Stimulated activated CD8-positive, alpha-beta memory T cell treated with anti-CD3 and anti-CD28 coated beads, Interleukin-12 subunit alpha, Interleukin-12 subunit beta, amount 100 ng/mL, for 24 hours (primary cell): ENCODE data around the gene ZNF526.

Experiments used
- DNase-seq: peaks from one replicate; pipeline ENCODE4 v3.0.0-alpha.2; 2020; ENCODE audit errors: extremely low read depth

Gene ZNF526, protein sequence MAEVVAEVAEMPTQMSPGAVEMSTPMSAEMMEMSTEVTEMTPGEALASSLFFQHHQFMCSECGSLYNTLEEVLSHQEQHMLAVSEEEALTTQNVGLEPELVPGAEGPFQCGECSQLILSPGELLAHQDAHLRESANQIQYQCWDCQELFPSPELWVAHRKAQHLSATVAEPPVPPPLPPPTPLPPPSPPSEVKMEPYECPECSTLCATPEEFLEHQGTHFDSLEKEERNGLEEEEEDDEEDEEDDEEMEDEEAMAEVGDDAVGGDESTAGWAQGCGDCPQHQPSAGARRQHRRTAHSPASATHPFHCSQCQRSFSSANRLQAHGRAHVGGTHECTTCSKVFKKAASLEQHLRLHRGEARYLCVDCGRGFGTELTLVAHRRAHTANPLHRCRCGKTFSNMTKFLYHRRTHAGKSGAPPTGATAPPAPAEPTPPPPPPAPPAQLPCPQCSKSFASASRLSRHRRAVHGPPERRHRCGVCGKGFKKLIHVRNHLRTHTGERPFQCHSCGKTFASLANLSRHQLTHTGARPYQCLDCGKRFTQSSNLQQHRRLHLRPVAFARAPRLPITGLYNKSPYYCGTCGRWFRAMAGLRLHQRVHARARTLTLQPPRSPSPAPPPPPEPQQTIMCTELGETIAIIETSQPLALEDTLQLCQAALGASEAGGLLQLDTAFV

DNA sequence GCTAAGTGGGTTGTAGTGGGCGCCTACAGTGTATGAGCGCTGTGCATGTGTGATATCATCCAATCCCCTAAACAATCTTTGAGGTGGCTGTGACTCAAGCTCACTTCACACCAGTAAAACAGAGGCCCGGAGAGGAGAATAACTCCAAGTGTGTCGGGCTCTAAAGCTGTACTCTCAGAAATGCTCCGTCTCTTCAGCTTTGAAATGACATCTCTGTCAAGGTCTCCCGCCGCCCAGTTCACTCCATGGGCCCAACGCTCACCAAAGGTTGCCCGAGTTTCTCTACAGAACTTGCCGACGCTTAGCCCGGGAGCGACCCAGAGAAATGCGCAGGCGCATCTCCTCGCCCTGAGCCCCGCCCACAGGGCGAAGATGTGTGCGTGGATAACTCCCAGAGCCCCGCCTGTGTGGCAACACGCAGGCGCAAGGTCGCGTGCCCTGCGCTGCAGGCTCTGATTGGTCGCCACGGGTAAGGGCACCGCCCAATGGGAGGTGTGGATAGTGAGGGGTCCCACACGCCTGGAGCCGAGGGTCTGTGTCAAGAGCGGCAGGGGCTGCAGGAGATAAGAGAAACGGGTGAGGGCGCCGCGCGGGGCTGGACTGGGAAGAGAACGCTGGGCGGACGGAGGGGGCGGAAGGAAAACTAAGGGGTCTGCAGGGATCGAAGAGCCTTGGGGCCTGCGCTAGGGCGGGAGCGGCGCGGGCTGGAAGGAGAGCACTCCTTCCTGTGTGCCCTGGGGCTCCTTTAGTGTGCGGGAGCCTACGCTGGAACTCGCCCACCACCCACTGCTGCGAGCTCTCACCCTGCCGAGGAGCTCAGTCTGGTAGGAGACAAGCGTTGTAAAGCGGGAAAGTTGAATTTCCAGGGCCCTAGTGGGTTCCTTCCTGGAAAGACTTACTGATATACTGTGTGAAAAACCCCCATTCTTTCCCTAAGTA lies at the start of gene ZNF526:
Gene ZNF526 (plus strand): TSS at position 501 of the 939 bp plus-strand sequence. CDS start 4,092 bp downstream, outside the sequence.
- DNase-seq: peak; percentile 89

DNA sequence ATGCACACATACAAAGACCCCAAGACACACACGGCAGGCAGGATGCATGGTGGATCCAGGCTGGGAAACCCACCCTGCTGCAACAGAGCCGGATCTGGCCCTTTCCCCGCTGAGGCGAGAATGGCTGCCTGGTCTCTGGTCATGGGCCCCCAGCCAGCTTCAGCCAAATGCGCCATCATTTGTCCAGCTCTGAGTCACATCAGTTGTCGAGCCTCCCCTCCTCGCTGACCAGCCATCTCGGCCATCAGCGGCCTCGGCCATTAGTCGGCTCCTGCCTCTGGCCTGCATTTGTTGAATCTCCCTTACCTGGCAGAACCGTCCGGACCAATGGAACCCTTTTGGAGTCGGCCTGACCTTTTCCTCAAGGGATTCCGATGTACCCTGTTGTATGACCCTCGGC lies 49.4 kb upstream of the ZNF526 start:
- no peak for DNase-seq

DNA sequence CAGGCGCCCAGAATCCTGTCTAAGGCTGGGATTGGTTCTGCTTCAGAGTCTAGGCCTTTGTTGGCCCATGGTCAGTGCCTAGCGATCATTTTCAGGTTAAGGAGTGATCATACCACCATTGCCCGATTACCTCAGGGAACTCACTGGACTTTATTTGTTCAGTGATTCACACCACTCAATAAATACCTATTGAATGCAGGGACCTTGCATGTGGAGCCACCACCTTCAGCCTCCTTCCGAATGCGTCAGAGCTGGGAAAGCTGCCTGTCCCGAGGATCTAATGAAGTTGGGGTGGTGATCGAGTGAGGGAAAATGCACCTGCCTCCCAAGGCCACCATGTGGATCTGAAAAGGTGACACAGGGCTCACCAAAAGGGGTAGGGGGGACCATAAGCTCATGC lies 47.9 kb upstream of the ZNF526 start:
- DNase-seq: no peak

DNA sequence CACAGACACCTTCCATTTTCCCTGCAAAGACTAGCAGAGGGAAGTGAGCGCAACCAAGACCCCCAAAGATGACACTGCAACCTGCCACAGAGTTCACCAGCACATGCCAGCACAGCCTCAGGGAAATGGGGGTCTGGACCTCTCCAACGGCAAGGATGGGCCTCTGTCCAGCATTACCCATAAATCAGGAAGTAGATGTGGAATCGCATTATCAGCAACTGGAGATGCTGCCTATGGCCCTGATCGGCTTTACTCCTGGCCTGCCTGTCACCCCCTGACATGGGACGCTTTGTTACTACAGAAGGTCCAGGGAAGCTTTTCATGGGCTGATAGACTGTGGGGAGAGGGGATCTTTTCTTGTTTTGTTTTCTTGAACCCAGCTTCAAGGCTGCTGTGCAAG lies 46.4 kb upstream of the ZNF526 start:
- DNase-seq: no peak

DNA sequence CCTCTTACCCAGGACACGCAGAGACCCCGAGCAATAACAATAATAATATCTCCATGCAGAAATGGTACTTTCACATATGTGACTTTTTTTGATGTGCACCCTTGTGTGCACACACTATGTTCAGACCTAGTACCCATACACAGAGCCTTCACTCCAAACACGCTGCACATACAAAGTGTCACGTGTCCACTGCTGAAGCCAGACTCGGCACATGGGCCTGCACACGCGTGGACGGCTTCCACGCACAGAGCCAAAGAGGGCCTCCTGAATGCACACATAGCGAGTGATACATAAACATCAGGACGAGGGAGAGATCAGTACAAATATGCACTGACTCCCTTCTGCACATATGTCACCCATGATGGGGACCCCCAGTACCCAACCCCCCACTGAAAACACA lies 45.9 kb upstream of the ZNF526 start:
- no peak for DNase-seq

DNA sequence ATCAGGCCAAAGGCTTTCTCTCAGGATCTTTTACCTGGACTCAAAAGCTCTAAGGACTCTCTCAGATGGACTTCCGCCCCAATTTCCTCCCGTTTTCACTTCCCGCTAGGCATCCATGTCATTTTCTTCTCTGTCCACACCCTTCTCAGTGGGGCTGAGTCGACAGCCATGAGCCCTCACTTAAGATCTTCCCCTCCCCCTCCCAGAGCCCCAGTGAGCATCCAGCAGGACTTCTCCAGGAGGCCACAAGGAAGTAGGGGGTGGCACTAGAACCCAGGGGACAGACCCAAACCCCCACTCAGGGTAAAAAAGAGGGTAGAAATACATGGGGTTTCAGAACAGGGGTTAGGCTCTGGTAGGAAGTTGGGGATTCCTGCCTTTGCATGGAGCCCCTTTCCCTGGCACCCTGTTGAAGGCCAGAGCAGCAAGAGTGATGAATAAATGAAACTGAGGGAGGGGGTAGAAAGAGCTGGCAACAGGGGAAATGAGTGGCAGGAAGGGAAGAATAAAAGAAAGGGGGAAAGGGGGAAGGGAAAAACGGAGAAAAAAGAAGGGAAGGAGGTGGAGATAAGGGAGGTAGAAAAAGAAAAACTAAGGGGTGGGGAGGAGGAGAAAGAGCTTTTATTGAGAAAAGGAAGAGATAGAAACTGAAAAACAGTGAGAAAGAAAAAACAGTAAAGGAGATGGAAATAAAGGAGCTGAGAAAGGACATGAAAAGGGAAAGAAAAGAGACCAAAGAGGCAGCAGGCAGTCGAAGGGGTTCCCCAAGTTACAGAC lies 45.0 kb upstream of the ZNF526 start:
- no peak for DNase-seq

DNA sequence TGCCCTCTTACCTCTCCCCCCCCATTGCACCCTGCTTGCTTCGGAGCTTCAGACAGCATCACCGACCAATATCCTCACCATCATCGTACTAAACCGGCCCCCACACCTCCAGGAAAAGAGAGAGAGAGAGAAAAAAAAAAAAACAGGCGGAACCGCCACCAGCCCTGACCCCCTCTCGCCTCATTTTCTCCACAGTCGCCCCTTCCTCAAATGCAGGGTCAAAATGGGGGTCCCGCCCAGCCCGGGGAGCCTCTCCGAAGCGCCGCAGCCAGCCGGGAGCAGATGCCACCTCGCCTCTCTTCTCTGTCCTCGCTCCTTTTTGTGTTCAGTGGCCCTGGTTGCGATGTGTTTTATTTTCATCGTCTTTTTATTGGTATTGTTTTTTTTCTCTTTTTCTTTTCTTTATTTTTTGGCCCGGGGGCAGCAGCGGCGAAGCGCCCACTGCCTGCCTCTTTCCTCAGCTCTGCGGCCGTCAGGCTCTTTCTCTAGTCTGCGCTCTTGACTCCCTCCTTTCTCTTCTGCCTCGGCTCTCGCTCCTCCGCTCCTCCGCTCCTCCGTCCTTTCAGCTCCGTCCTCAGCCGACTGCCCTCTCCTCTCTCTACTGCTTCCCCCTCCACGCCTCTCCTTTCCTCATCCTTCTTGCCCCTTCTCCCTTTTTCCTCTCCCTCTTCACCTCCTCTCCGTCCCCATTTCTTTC lies 44.0 kb upstream of the ZNF526 start:
- no peak for DNase-seq

DNA sequence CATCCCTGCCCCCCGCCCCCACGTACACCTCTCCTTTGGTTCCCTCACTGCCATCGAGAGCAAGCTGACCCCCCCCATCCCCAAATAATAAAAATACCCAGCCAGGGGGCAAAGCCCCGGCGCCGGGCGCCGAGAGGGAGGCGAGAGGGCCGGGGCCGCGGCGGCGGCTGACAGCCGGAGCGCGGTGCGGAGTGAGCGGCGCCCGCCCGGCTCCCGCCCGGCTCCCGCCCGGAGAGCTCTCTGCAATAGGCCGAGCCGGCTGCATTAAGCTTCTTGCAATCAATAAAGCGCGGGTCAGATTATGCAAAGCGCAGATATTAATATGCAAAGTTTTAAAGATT lies 43.5 kb upstream of the ZNF526 start:
- no peak for DNase-seq

DNA sequence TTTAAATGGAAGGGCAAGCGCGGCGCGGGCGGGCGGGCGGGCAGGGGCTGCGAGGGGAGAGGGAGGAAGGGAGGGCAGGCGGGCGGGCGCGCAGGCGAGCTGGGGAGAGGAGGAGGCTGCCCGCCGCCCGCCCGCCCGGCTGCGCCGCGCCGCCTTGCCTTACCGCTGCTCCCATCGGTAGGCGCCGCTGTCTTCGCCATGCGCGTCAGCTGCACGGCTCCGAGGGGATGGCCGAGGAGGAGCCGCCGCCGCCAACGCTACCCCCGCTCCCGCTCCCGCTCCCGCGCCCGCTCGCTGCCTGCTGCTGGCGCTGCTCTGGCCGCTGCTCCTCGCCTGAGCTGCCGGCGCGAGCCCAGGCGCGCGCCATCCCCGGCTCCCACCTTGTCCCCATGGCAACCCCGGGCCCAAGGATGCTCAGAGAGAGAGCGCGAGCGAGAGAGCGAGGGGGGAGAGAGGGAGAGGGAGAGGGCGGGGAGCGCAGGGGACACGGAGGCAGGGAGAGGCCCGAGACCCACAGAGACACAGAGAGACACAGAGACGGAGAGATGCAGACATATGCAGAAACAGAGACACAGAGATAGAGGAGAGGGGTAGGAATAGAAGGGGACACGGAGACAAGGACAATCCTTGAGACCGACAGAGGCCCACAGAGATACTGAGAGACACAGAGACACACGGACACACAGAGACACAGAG lies 43.0 kb upstream of the ZNF526 start:
- peak; percentile 47 for DNase-seq

DNA sequence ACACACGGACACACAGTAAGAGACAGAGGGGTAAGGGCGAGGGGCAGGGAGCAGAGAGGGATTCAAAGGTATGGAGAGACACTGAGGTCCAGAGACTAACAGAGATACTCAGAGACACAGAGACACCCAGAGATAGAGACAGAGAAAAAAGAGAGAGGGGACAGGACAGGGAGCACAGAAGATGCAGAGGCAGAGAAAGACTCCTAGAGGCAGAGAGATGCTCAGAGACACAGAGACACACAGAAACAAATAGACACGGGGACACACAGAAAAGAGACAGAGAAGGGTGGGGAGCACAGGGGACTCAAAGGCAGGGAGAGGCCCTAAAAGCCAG lies 42.5 kb upstream of the ZNF526 start:
- DNase-seq: no peak

DNA sequence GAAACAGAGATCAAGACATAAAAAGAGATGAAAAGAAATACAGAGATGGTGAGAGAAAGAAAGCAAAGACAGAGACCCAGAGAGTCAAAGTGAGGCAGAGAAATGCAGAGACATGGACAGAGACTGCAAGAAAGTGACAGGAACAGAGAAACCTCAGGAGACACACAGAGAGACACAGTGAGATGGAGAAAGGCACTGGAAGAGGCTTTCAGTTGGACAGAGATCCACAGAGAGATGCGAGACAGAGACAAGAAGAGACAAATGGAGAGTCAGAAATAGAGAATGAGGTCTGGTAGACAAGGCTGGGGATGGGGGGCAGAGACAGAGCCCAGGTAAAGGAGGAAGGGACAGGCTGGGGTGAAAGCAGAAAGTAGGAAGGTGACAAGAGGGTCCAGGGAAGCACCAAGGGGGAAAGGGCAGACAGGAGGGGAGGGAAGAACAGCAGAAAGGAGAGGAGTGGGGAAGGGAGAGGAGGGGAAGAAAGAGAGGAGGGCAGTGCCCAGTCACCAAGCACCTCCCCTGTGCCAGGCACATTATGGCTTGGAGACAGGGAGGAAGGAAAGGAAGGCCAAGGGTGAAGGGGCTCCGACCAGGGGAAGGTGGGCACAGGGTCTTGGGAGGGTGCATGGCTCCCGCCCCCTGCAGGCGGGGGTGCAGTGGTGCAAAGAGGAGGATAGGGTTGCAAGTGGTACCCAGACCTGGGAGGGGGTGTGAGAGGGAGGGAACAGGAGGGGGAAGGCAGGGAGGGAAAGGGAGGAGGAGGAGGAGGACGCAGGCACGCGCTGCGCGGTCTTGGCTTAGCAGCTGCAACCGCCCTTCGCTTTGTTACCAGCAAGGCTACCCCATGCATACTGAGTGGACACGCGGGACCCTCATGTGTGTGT lies 41.1 kb upstream of the ZNF526 start:
- DNase-seq: no peak

DNA sequence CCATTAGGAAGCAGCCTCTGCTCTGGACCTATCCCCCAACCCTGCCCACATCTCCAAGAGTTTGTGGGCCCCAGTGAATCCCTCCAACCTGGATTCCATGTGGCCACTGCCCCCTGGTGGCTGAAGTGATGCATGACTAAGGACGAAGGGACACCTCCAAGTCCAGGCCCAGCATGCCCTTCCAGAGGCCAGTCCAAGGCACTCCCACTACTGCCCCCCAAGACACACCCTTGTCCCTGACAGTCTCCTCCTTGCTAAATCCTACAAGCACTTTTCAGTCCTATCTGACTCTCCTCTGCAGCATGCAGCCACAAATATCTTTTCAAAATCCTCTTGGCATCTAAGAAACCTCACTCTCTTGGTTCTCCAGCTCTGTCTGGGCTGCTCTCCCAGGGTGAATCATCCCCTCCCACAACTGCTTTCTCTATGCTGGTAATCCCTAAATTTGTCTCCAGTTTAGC lies 35.7 kb upstream of the ZNF526 start:
- peak; percentile 48 for DNase-seq

DNA sequence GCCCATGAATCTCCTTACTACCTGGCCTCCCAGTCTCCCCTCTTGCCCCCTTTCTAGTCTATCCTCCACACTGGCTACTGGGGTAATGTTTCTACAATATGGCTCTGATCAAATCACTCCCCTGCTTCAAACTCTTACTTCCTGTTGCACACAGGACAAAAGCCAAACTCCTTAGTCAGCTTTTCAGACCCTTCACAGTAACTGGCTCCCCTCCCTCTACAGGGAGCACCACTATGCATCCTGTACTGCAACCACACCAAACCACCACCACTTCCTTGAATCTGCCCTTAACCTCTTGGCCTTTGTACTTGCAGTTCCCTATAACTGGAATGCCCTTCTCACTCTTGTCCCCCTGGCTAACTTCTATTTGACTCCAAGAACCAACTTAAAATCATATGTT lies 34.8 kb upstream of the ZNF526 start:
- DNase-seq: no peak

DNA sequence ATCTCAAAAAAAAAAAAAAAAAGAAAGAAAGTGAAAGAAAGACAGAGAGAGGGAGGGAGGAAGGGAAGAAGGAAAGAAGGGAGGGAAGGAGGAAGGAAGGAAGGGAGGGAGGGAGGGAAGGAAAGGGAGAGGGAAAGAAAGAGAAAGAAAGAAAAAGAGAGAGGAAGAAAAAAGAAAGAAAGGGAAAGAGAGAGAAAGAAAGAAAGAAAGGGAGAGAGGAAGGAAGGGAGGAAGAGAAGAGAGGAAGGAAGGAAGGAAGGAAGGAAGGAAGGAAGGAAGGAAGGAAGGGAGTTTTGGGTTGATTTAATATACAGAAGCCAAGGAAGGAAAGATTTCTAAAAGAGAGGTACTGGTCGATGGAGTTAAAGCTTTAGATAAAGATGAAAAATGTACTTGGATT lies 31.4 kb upstream of the ZNF526 start:
- no peak for DNase-seq

DNA sequence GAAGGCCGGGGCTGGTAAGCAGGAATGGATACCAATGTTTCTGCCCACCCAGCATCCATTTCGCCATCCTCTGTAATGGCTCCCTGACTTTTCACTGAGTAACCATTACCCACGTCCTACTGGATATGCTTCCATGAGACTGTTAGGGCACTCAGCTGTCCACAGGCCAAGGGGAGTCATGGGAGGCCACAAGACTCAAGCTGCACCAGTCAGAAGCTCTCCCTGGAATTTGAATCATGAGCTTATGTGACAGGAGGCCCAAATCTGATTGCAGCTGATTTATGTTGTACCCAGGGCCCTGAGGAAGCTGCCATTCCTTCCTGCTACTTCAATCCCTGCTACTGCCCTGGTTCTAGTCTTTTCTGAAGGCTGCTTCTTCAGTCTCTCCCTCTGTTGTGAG lies 31.0 kb upstream of the ZNF526 start:
- DNase-seq: no peak

DNA sequence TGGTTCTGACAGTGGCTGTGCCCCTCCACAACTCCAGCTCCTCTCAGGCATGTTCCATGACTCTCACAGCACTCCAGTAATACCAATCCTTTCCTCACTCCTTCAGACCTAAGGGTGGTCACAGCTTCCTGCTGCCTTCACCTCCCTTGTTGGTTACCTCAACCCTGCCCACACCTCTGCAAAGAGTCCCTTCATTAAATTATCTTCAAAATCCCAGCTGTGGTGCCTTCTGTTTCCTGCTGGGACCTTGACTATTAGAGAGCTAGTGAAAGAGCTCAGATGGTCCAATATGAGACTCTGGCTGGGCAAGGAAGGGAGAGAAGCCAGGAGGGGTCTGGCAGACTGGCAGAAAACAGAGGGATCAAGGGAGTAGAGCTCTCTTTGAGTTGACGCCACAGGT lies 28.8 kb upstream of the ZNF526 start:
- no peak for DNase-seq

DNA sequence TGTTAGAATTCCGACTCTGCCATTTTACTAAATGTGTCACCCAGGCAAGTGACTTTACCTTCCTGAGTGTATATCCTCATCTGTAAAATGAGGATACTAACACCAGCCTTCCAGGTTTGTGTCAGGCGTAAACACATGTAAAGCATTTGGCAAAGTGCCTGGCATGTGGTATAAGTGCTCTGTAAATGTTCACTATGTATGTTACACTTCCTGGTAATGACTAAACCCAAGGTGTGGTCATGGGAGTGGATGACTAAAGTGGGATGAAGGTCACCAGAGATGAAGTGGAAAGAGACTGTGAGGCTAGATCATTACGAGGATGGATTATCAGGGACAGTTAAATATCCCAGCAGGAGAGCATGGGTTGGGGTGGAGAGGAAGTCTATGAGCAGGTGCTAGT lies 28.3 kb upstream of the ZNF526 start:
- no peak for DNase-seq

DNA sequence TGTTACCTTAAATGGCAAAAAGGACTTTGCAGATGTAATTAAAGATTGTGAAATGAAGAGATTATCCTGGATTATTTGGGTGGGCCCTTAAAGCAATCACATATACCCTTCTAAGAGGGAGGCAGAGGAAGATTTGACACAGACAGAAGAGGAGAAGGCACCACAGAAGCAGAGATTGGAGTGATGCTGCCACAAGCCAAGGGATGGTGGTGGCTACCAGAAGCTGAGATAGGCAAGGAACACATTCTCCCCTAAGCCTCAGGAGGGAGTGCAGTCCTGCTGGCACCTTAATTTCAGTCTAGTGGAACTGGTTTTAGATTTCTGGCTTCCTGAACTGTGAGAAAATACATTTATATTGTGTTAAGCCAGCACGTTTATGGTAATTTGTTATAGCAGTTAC lies 26.8 kb upstream of the ZNF526 start:
- DNase-seq: no peak

DNA sequence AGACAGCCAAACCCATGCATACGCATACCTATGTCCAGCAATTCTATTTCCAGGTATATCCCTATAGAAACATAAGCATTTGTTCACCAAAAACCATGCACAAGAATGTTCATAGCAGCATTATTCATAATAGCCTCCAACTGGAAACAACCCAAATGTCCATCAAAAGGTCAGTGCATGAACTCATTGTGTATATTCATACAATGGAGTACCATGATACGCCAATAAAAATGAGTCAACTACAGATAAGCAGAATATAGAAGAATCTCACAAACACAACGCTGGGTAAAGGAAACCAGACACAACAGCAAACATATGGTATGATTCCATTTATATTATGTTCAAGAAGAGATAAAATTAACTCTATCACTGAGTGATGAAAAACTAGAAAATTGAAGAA lies 26.4 kb upstream of the ZNF526 start:
- DNase-seq: no peak
